ENCODE results near the gene CCDC6. TPM values are rescaled to one million over a fixed set of nuclear protein-coding genes. Genes with fewer than 3 reads are reported as not detected.

Gene CCDC6
- total and polyA plus RNA-seq, 2 of the 8 experiments (the other 6 are each of a cell fraction or from before 2014, with no cell fraction given), result 42.2 to 74.4 TPM

GRCh38 chr10:59894114-59894513 lies 12.2 kb downstream of the CCDC6 start:
- peaks cover 20% of the 10 kb centered on the region for H3K79me1 ChIP-seq (ENCODE audit: low read depth, low read length)
- H3K9me3 ChIP-seq (ENCODE audit: insufficient read depth in 2 of 2, low read depth in 1 of 2, low read length in 1 of 2), result no peaks in the 10 kb centered on the region
- 91% methylated on average over 4 of the region's 4 CpGs; no CpG with 5 or more reads in 1 of the 2 experiments for WGBS, 2 experiments (ENCODE audit: extremely low coverage in 1 of 2, insufficient coverage in 1 of 2, insufficient read length in 1 of 2, insufficient replicate concordance in 2 of 2, low coverage in 1 of 2, low lambda C conversion rate in 2 of 2, missing lambda C conversion rate in 1 of 2)
- ChIA-PET CTCF (ENCODE audit: partially characterized antibody) (interaction anchor here (1.4 to 1.9 kb wide), 3 partner anchors 11 to 63 kb away, joined by 3 to 8 read pairs (median 4); partner anchors contain the start of gene CCDC6), POLR2A (ENCODE audit: partially characterized antibody) (interaction anchor here (1.8 to 9.7 kb wide), 2 partner anchors 9 to 11 kb away, joined by 4 to 90 read pairs; partner anchors contain the start of gene CCDC6)
- peaks cover 0 to 5% (median 2%) of the 10 kb centered on the region in 4 experiments; a peak in 4 of 8 replicates for H3K36me3 ChIP-seq (ENCODE audit: control insufficient read depth in 2 of 4, insufficient read depth in 4 of 4, low read length in 3 of 4)
- no peak overlapping the region for H3K27ac ChIP-seq (ENCODE audit: low read depth, low read length)
- H4K8ac ChIP-seq (ENCODE audit: extremely low read depth, insufficient read depth, low read length), result no peak overlapping the region
- H3K27me3 ChIP-seq (replicated peaks in 1 of 4; ENCODE audit: control insufficient read depth in 3 of 4, extremely low read depth in 1 of 4, insufficient read depth in 3 of 4, low read length in 3 of 4), result no peaks in the 10 kb centered on the region
- no peak overlapping the region for H2AK5ac ChIP-seq (ENCODE audit: low read depth, low read length)
- H2AFZ ChIP-seq (ENCODE audit: low read length), result no peak overlapping the region
- no peak overlapping the region for H3K9ac ChIP-seq (replicated peaks in 1 of 4; ENCODE audit: extremely low read depth in 1 of 4, low read depth in 3 of 4, low read length in 3 of 4)
- H3K4ac ChIP-seq (replicated peaks; ENCODE audit: insufficient read length, low read depth, low read length), result no peak overlapping the region
- DNase-seq (ENCODE audit: low read depth in 1 of 2, low spot score in 2 of 2) (no peak), FAIRE-seq (no peak)
- H3K23ac ChIP-seq (ENCODE audit: insufficient read length), result no peak overlapping the region
- no peak overlapping the region for H2BK12ac ChIP-seq (ENCODE audit: low read depth, low read length)
- no peak overlapping the region for H3K4me3 ChIP-seq (ENCODE audit: extremely low read depth in 1 of 4, insufficient read depth in 2 of 4, low read depth in 3 of 4, low read length in 4 of 4)
- no peak overlapping the region for H2BK120ac ChIP-seq (replicated peaks; ENCODE audit: low read depth, low read length)
- H2BK15ac ChIP-seq (ENCODE audit: low read length), result no peak overlapping the region
- no peak overlapping the region for H2BK5ac ChIP-seq (ENCODE audit: low read depth, low read length)
- H3K18ac ChIP-seq (ENCODE audit: extremely low read depth, low read length), result no peak overlapping the region
- no peak overlapping the region for H2BK20ac ChIP-seq (ENCODE audit: low read length)
- no peak overlapping the region for H3K14ac ChIP-seq (ENCODE audit: insufficient read length)
- no peak overlapping the region for H3K56ac ChIP-seq (replicated peaks; ENCODE audit: insufficient read length, low read depth, low read length)
- no peaks in the 10 kb centered on the region for H3K23me2 ChIP-seq (ENCODE audit: low read depth, low read length)
- no peak overlapping the region for H4K91ac ChIP-seq (replicated peaks; ENCODE audit: insufficient read length, low read length)
- H4K5ac ChIP-seq (ENCODE audit: insufficient read length, low read depth, low read length), result no peak overlapping the region
- peaks cover 27% of the 10 kb centered on the region in 2 experiments for H4K20me1 ChIP-seq (replicated peaks in 1 of 2; ENCODE audit: control insufficient read depth in 1 of 2, insufficient read depth in 2 of 2, low read length in 2 of 2)
- H3K4me2 ChIP-seq (ENCODE audit: insufficient read depth in 1 of 2, low read depth in 2 of 2, low read length in 2 of 2), result no peak overlapping the region
- H3K79me2 ChIP-seq (ENCODE audit: control insufficient read depth in 1 of 2, insufficient read depth in 2 of 2, low read length in 2 of 2), result peaks cover 33 to 98% of the 10 kb centered on the region in 2 experiments
- H3K4me1 ChIP-seq (replicated peaks in 1 of 4; ENCODE audit: control insufficient read depth in 3 of 4, insufficient read depth in 4 of 4, low read length in 3 of 4), result peaks cover 0 to 16% (median 5%) of the 10 kb centered on the region in 4 experiments; a peak in 6 of 7 replicates
- TF ChIP-seq TEAD4 (IDR thresholded peaks at IDR 0.05; ENCODE audit: low read depth, low read length), result no peak
- TF ChIP-seq BRCA1 (IDR thresholded peaks at IDR 0.05; ENCODE audit: low read depth, low read length), result no peak
- no peak for TF ChIP-seq RXRA (IDR thresholded peaks at IDR 0.05; ENCODE audit: insufficient read depth, low read depth, low read length)
- no peak for TF ChIP-seq CREB1 (IDR thresholded peaks at IDR 0.05)
- no peak for TF ChIP-seq CBX5 (IDR thresholded peaks at IDR 0.05; ENCODE audit: low read depth, low read length)
- no peak for TF ChIP-seq TCF12 (IDR thresholded peaks at IDR 0.05; ENCODE audit: low read depth, low read length)
- TF ChIP-seq SP2 (IDR thresholded peaks at IDR 0.05; ENCODE audit: low read length), result no peak

All from H1 (cell line).